Hematopoietic multipotent progenitor cell treated with erythropoietin and hydrocortisone succinate and interleukin-3 and kit ligand, for 6 days (in vitro differentiated cells): ENCODE measurements around the gene TRIOBP.
A peak's percentile ranks its signal among the peaks of the same experiment; 100 is the strongest.
"Not testable (repeated sequence)": the region's sequence is repeated elsewhere in the genome, so short reads cannot be mapped to it uniquely, and the experiment has no call there.

Source experiments
- DNase-seq: peaks from one replicate; pipeline ENCODE4 v3.0.0-alpha.2; 2015

The TRIOBP gene

GRCh38 chr22:37777122-37777687 is 80.4 kb downstream of the TRIOBP start:
- DNase-seq: peak; percentile 43

- no peak for DNase-seq
These were observed 81.6 kb downstream of the TRIOBP start for GRCh38 chr22:37778370-37779009.

- peak; percentile 42 for DNase-seq
These were observed 84.7 kb downstream of the TRIOBP start for GRCh38 chr22:37781434-37782059.

- no peak for DNase-seq
These were observed 85.7 kb downstream of the TRIOBP start for GRCh38 chr22:37782340-37783168.

- DNase-seq: no peak
These were observed 88.1 kb downstream of the TRIOBP start for GRCh38 chr22:37784829-37785495.

GRCh38 chr22:37790234-37790633 is 93.4 kb downstream of the TRIOBP start:
- DNase-seq: no peak

GRCh38 chr22:37792494-37792893 is 95.6 kb downstream of the TRIOBP start:
- DNase-seq: no peak

- DNase-seq: no peak
These were observed 97.5 kb downstream of the TRIOBP start for GRCh38 chr22:37794376-37794775.

- no peak for DNase-seq
These were observed 99.2 kb downstream of the TRIOBP start for GRCh38 chr22:37796079-37796478.

GRCh38 chr22:37797259-37797658 is 100.4 kb downstream of the TRIOBP start:
- DNase-seq: not testable (repeated sequence)

GRCh38 chr22:37797874-37798500 is 101.1 kb downstream of the TRIOBP start:
- DNase-seq: no peak

GRCh38 chr22:37799979-37800378 is 103.1 kb downstream of the TRIOBP start:
- DNase-seq: not testable (repeated sequence)

- peak; percentile 43 for DNase-seq
These were observed 105.1 kb downstream of the TRIOBP start for GRCh38 chr22:37801946-37802309.

GRCh38 chr22:37802310-37803194 is 105.7 kb downstream of the TRIOBP start:
- DNase-seq: peak; percentile 73

GRCh38 chr22:37803195-37803638 is 106.4 kb downstream of the TRIOBP start:
- DNase-seq: peak; percentile 93

GRCh38 chr22:37803639-37804351 is 106.9 kb downstream of the TRIOBP start:
- no peak for DNase-seq

- peak; percentile 24 for DNase-seq
These were observed 107.6 kb downstream of the TRIOBP start for GRCh38 chr22:37804352-37804880.

GRCh38 chr22:37804881-37805809 is 108.3 kb downstream of the TRIOBP start:
- peak; percentile 79 for DNase-seq

GRCh38 chr22:37805810-37806277 is 109.0 kb downstream of the TRIOBP start:
- peak; percentile 19 for DNase-seq
